ENCODE measurements around the gene CLASRP.

DNA sequence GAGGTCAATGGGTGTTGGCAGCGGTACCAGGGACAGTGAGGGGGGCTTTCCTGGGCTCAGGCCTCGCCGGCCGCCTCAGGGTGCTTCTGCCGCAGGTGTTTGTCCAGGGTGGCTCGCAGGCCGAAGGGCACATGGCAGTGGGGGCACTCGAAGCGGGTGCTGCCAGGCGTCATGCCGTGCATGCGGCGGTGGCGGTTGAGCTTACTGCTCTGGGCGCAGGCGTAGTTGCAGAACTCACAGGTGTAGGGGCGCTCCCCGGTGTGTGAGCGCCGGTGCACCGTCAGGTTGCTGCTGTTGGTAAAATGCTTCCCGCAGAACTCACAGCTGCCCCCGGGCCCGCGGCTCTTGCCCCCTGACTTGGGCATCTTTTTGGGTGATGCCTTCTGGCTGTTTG is 32.7 kb downstream of the CLASRP start:
- TF ChIP-seq SUZ12 (IDR thresholded peaks at IDR 0.05; ENCODE audit: extremely low read depth, insufficient read depth, insufficient read length) (no peak), ZNF274 (IDR thresholded peaks at IDR 0.05; ENCODE audit: low read depth, low read length) (no peak), YY1 (IDR thresholded peaks at IDR 0.05; ENCODE audit: insufficient read depth, insufficient read length) (no peak)

Data from NT2/D1 (cell line).